GM12864 (cell line): Measurements from ENCODE around the gene MLX.

ENCODE experiments used
- DNase-seq: peaks from one replicate; pipeline ENCODE4 v3.0.0-alpha.2; 2011; ENCODE audit warnings: low read depth
- H3K4me3 ChIP-seq: 2 replicates; pipeline ENCODE4 v1.5.1; 2011; ENCODE audit warnings: mild to moderate bottlenecking, low read depth, low read length, control low read depth
- TF ChIP-seq, protein P1 (sequence below): IDR thresholded peaks from 2 replicates; pipeline ENCODE4 v1.5.1; 2011; ENCODE audit warnings: low read depth, mild to moderate bottlenecking, moderate library complexity, low read length, control low read depth, inconsistent platforms; ENCODE audit errors: missing control alignments

The MLX gene

GRCh38 chr17:42566215-42566882 is 551 bp upstream of the MLX start:
- no peak for DNase-seq
- TF ChIP-seq, protein P1, sequence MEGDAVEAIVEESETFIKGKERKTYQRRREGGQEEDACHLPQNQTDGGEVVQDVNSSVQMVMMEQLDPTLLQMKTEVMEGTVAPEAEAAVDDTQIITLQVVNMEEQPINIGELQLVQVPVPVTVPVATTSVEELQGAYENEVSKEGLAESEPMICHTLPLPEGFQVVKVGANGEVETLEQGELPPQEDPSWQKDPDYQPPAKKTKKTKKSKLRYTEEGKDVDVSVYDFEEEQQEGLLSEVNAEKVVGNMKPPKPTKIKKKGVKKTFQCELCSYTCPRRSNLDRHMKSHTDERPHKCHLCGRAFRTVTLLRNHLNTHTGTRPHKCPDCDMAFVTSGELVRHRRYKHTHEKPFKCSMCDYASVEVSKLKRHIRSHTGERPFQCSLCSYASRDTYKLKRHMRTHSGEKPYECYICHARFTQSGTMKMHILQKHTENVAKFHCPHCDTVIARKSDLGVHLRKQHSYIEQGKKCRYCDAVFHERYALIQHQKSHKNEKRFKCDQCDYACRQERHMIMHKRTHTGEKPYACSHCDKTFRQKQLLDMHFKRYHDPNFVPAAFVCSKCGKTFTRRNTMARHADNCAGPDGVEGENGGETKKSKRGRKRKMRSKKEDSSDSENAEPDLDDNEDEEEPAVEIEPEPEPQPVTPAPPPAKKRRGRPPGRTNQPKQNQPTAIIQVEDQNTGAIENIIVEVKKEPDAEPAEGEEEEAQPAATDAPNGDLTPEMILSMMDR: no peak
- peak overlapping the region; percentile 88 for H3K4me3 ChIP-seq

DNA sequence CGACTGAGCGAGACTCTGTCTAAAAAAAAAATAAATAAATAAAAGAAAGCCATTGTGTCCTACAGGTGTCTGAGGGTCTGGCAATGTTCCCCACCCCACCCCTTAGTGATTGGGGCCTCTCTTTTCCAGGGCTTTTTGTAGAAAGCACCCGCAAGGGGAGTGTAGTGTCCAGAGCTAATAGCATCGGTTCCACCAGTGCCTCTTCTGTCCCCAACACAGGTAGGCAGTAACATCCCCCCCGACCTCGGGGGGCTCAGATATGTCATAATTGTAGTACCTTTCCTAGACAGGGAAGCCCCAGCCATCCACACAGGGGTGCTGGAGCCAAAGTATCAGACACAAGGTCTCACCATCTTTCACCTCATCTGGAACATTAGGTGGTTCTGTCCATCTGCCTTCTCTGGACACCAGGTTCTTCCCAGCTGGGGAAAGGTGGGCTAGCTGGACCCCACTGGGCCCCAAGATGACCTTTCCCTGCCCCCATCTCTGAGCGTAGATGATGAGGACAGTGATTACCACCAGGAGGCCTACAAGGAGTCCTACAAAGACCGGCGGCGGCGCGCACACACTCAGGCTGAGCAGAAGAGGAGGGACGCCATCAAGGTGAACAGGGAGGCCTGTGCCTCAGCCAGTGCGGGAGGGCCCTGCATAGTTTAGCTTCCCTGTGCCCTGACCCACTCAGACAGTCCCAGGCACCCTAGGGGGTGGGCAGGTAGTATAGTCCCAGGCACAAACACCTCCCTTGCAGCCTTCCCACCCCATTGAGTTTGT is 1.6 kb downstream of the MLX start:
- peak overlapping the region; percentile 14; the same call in 1 of the 2 replicates for H3K4me3 ChIP-seq
- TF ChIP-seq, protein P1: no peak
- no peak for DNase-seq

- no peak for DNase-seq
- no peak overlapping the region for H3K4me3 ChIP-seq
- TF ChIP-seq, protein P1: no peak
Observed at GRCh38 chr17:42571435-42572225, 4.7 kb downstream of the MLX start.

GRCh38 chr17:42573095-42573494 is 6.2 kb downstream of the MLX start:
- H3K4me3 ChIP-seq: no peak overlapping the region
- DNase-seq: no peak
- TF ChIP-seq, protein P1: no peak

DNA sequence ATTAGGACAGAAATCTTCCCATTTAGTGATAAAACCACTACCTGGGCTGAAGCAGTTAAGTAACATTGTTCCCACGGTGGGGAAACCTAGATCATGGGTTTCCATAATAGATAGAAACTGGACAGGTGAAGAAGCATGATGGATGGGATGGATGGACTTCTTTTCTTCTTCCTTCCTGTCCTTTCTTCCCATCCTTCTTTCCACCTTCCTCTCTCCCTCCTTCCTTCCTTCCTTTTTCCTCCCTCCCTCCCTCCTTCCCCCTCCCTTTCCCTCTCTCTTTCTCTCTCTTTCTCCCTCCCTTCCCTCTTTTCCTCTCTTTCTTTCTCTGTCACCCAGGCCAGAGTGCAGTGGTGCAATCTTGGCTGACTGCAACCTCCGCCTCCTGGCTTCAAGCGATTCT is 7.6 kb downstream of the MLX start:
- H3K4me3 ChIP-seq: no peak overlapping the region
- TF ChIP-seq, protein P1: no peak
- no peak for DNase-seq

- TF ChIP-seq, protein P1: no peak
- H3K4me3 ChIP-seq: peak overlapping the region; percentile 66
- DNase-seq: no peak
Observed at GRCh38 chr17:42577140-42577531, 10.2 kb downstream of the MLX start.
